HEK293 (cell line): Measurements from ENCODE around the gene STEEP1.

Experiments used
- CTCF ChIA-PET: fragments of 350-600 bp; formaldehyde crosslinking; extraction: SDS; loops from one replicate; lab custom pipeline; 2021; ENCODE audit warnings: antibody characterized with exemption; lab: Yijun Ruan, JAX
- POLR2A ChIA-PET: fragments of 300-600 bp; formaldehyde crosslinking; extraction: SDS; loops from one replicate; lab custom pipeline; 2020; ENCODE audit warnings: antibody characterized with exemption, inconsistent platforms; lab: Yijun Ruan, JAX
- H3K27ac ChIP-seq: fragments of 200-500 bp; sonication (Bioruptor generic); 2 replicates; pipeline ENCODE4 v1.5.1; 2014; ENCODE audit warnings: low read depth, low read length, control low read depth, inconsistent platforms; ENCODE audit errors: extremely low read depth
- H3K36me3 ChIP-seq, 2 experiments: fragments of 200-500 bp in 1 of 2; sonication (Bioruptor generic) in 1 of 2; 1 replicate in 1 of 2; 2 replicates in 1 of 2; pipeline ENCODE4 v1.5.1; 2014 to 2017; ENCODE audit warnings: inconsistent platforms in 2 of 2, low read length in 2 of 2; ENCODE audit not compliant: control insufficient read depth in 2 of 2, insufficient read depth in 1 of 2
- H3K4me1 ChIP-seq: fragments of 200-500 bp; sonication (Bioruptor generic); 2 replicates; pipeline ENCODE4 v1.5.1; 2014; ENCODE audit warnings: mild to moderate bottlenecking, low read length, inconsistent platforms; ENCODE audit not compliant: control insufficient read depth, insufficient read depth
- H3K4me3 ChIP-seq: 2 replicates; pipeline ENCODE4 v1.5.1; 2011; ENCODE audit warnings: low read depth, mild to moderate bottlenecking, control low read depth, low read length, moderate library complexity
- H3K9me3 ChIP-seq: fragments of 200-500 bp; sonication (Bioruptor generic); 2 replicates; pipeline ENCODE4 v1.5.1; 2014; ENCODE audit warnings: low read depth, low read length, inconsistent platforms; ENCODE audit not compliant: control insufficient read depth, insufficient read depth
- BCL11B ChIP-seq: fragments of 450-650 bp; formaldehyde crosslinking; IDR thresholded peaks from 2 replicates; pipeline ENCODE4 v1.5.1; 2016; ENCODE audit warnings: low read depth, missing biosample characterization, missing genetic modification characterization
- EGR2 ChIP-seq: fragments of 450-650 bp; formaldehyde crosslinking; IDR thresholded peaks from 2 replicates; pipeline ENCODE4 v1.5.1; 2016; ENCODE audit warnings: low read depth, missing biosample characterization, missing genetic modification characterization
- GLIS1 ChIP-seq: fragments of 450-650 bp; formaldehyde crosslinking; IDR thresholded peaks from 2 replicates; pipeline ENCODE4 v1.5.1; 2016; ENCODE audit warnings: missing biosample characterization, missing genetic modification characterization
- HOXA7 ChIP-seq: sonication (generic); formaldehyde crosslinking; IDR thresholded peaks from 2 replicates; pipeline ENCODE4 v1.8.1; 2022; ENCODE audit warnings: missing genetic modification reagents, borderline replicate concordance
- PRDM1 ChIP-seq: fragments of 450-650 bp; formaldehyde crosslinking; IDR thresholded peaks from 2 replicates; pipeline ENCODE4; 2016; ENCODE audit warnings: missing biosample characterization, missing genetic modification characterization
- SP2 ChIP-seq: fragments of 450-650 bp; formaldehyde crosslinking; IDR thresholded peaks from 2 replicates; pipeline ENCODE4 v1.5.1; 2016; ENCODE audit warnings: missing biosample characterization, missing genetic modification characterization
- ZBTB1 ChIP-seq: fragments of 450-650 bp; formaldehyde crosslinking; IDR thresholded peaks from 2 replicates; pipeline ENCODE4 v1.5.1; 2016; ENCODE audit warnings: missing biosample characterization, missing genetic modification characterization
- ZBTB20 ChIP-seq: fragments of 450-650 bp; formaldehyde crosslinking; IDR thresholded peaks from 2 replicates; pipeline ENCODE4 v1.5.1; 2016; ENCODE audit warnings: missing biosample characterization, missing genetic modification characterization
- ZBTB8A ChIP-seq: fragments of 450-650 bp; formaldehyde crosslinking; IDR thresholded peaks from 2 replicates; pipeline ENCODE4 v1.5.1; 2016; ENCODE audit warnings: missing biosample characterization, missing genetic modification characterization
- ZFHX2 ChIP-seq: fragments of 450-650 bp; formaldehyde crosslinking; conservative IDR thresholded peaks from 2 replicates; pipeline ENCODE4 v1.5.1; 2016; ENCODE audit warnings: missing biosample characterization, missing genetic modification characterization
- ZFP41 ChIP-seq: fragments of 450-650 bp; formaldehyde crosslinking; IDR thresholded peaks from 2 replicates; pipeline ENCODE4 v1.5.1; 2016; ENCODE audit warnings: missing biosample characterization, missing genetic modification characterization, borderline replicate concordance
- ZIC2 ChIP-seq: fragments of 450-650 bp; formaldehyde crosslinking; IDR thresholded peaks from 2 replicates; pipeline ENCODE4 v1.5.1; 2016; ENCODE audit warnings: missing biosample characterization, missing genetic modification characterization
- ZNF10 ChIP-seq: fragments of 450-650 bp; formaldehyde crosslinking; IDR thresholded peaks from 2 replicates; pipeline ENCODE4 v1.5.1; 2017; ENCODE audit warnings: missing biosample characterization, missing genetic modification characterization
- ZNF121 ChIP-seq: fragments of 450-650 bp; formaldehyde crosslinking; IDR thresholded peaks from 2 replicates; pipeline ENCODE4 v1.5.1; 2016; ENCODE audit warnings: missing biosample characterization, missing genetic modification characterization
- ZNF19 ChIP-seq: fragments of 450-650 bp; formaldehyde crosslinking; IDR thresholded peaks from 2 replicates; pipeline ENCODE4; 2016; ENCODE audit warnings: missing biosample characterization, missing genetic modification characterization, low read depth
- ZNF239 ChIP-seq: fragments of 450-650 bp; formaldehyde crosslinking; IDR thresholded peaks from 2 replicates; pipeline ENCODE4 v1.5.1; 2016; ENCODE audit warnings: missing biosample characterization, missing genetic modification characterization
- ZNF335 ChIP-seq: fragments of 450-650 bp; formaldehyde crosslinking; conservative IDR thresholded peaks from 2 replicates; pipeline ENCODE4 v1.5.1; 2016; ENCODE audit warnings: missing biosample characterization, missing genetic modification characterization
- ZNF341 ChIP-seq: fragments of 450-650 bp; formaldehyde crosslinking; IDR thresholded peaks from 2 replicates; pipeline ENCODE4; 2016; ENCODE audit warnings: low read depth, missing biosample characterization, missing genetic modification characterization
- ZNF391 ChIP-seq: fragments of 450-650 bp; formaldehyde crosslinking; IDR thresholded peaks from 2 replicates; pipeline ENCODE4 v1.5.1; 2016; ENCODE audit warnings: low read depth, missing biosample characterization, missing genetic modification characterization, borderline replicate concordance
- ZNF394 ChIP-seq: fragments of 450-650 bp; formaldehyde crosslinking; IDR thresholded peaks from 2 replicates; pipeline ENCODE4 v1.5.1; 2016; ENCODE audit warnings: missing biosample characterization, missing genetic modification characterization, mild to moderate bottlenecking, moderate library complexity, borderline replicate concordance
- ZNF623 ChIP-seq: fragments of 450-650 bp; formaldehyde crosslinking; IDR thresholded peaks from 2 replicates; pipeline ENCODE4 v1.5.1; 2016; ENCODE audit warnings: missing biosample characterization, missing genetic modification characterization
- ZNF677 ChIP-seq: fragments of 450-650 bp; IDR thresholded peaks from 2 replicates; pipeline ENCODE4 v1.5.0; 2018; ENCODE audit warnings: missing biosample characterization, mild to moderate bottlenecking, missing genetic modification characterization, moderate library complexity
- ZNF76 ChIP-seq: fragments of 450-650 bp; formaldehyde crosslinking; IDR thresholded peaks from 2 replicates; pipeline ENCODE4; 2016; ENCODE audit warnings: low read depth, missing biosample characterization, missing genetic modification characterization, borderline replicate concordance
- ZSCAN16 ChIP-seq: fragments of 450-650 bp; formaldehyde crosslinking; IDR thresholded peaks from 2 replicates; pipeline ENCODE4 v1.5.1; 2016; ENCODE audit warnings: missing biosample characterization, missing genetic modification characterization
- ZXDB ChIP-seq: fragments of 450-650 bp; formaldehyde crosslinking; IDR thresholded peaks from 2 replicates; pipeline ENCODE4 v1.5.1; 2016; ENCODE audit warnings: missing biosample characterization, missing genetic modification characterization
- TF ChIP-seq, protein P1 (sequence below): fragments of 450-650 bp; formaldehyde crosslinking; IDR thresholded peaks from 2 replicates; pipeline ENCODE4 v1.5.1; 2016; ENCODE audit warnings: missing biosample characterization, missing genetic modification characterization
- TF ChIP-seq, protein P2 (sequence below): fragments of 450-650 bp; formaldehyde crosslinking; IDR thresholded peaks from 2 replicates; pipeline ENCODE4 v1.5.1; 2016; ENCODE audit warnings: missing biosample characterization, missing genetic modification characterization
- TF ChIP-seq, protein P3 (sequence below): fragments of 450-650 bp; formaldehyde crosslinking; IDR thresholded peaks from 2 replicates; pipeline ENCODE4 v1.5.1; 2016; ENCODE audit warnings: missing biosample characterization, missing genetic modification characterization
- TF ChIP-seq, protein P4 (sequence below): fragments of 450-650 bp; formaldehyde crosslinking; IDR thresholded peaks from 2 replicates; pipeline ENCODE4 v1.5.1; 2017; ENCODE audit warnings: missing biosample characterization, missing genetic modification characterization

The STEEP1 gene

DNA sequence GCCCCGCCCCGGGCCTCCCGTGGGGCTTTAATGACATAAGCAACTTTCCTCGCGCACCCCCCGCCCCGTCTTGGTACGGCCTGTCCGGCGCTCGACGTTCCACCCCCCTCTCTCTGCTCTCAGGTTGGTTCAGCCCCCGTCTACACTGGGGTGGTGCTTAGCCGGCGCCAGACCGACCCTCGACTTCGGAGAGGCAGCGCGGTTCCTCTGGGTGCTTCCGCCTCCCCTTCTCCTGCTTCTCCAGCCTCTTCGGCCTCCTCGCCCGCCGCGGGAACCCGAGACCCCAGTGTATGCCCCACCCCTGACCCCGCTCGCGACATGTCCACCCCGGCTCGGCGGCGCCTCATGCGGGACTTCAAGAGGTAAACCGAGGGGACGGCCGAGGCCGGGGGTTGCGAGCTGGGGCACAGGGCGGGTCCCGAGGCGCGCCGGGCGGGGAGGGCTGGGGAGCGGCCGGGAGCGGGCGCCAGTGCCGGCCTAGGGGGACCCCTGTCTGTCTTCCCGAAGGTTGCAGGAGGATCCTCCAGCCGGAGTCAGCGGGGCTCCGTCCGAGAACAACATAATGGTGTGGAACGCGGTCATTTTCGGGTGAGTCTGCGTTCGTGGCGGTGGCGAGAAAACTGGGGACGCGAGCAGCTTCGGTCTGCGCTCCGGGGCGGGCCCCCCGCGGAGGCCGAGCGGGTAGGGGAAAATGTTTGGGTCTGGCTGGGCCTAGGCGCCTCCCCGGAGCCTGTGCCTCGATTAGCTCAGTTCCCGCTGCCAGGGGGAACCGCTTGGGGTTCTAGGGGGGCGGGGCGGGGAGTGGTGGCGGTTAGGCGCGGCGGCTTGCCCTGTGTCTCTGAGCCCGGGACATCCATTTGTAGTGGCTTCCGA lies 9.4 kb upstream of the STEEP1 start, which contains the start of gene UBE2A (continued):
- no peak for TF ChIP-seq ZBTB1 (tag by site-specific recombination)
- TF ChIP-seq ZNF19 (tag by site-specific recombination), result no peak
- no peak for TF ChIP-seq ZFP41 (tag by site-specific recombination)
- TF ChIP-seq ZIC2 (tag by site-specific recombination), result peak; percentile 44
- TF ChIP-seq ZNF394 (tag by site-specific recombination), result peak; percentile 73; the same call in 1 of the 2 replicates
- TF ChIP-seq, protein P1, sequence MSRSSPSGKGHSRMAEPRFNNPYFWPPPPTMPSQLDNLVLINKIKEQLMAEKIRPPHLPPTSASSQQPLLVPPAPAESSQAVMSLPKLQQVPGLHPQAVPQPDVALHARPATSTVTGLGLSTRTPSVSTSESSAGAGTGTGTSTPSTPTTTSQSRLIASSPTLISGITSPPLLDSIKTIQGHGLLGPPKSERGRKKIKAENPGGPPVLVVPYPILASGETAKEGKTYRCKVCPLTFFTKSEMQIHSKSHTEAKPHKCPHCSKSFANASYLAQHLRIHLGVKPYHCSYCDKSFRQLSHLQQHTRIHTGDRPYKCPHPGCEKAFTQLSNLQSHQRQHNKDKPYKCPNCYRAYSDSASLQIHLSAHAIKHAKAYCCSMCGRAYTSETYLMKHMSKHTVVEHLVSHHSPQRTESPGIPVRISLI, result no peak
- no peak for TF ChIP-seq ZNF677 (tag by site-specific recombination)
- TF ChIP-seq ZNF121, result 0 out of 2 replicates have a peak, but pooled peaks have one; percentile 17
- peak; percentile 90 for TF ChIP-seq ZNF341
- peak; percentile 92 for TF ChIP-seq GLIS1 (tag by site-specific recombination)
- peak; percentile 77 for TF ChIP-seq ZBTB8A (tag by site-specific recombination)
- TF ChIP-seq PRDM1 (tag by site-specific recombination), result peak; percentile 77
- TF ChIP-seq HOXA7 (CRISPR knock-in tag), result no peak
- TF ChIP-seq, protein P2, sequence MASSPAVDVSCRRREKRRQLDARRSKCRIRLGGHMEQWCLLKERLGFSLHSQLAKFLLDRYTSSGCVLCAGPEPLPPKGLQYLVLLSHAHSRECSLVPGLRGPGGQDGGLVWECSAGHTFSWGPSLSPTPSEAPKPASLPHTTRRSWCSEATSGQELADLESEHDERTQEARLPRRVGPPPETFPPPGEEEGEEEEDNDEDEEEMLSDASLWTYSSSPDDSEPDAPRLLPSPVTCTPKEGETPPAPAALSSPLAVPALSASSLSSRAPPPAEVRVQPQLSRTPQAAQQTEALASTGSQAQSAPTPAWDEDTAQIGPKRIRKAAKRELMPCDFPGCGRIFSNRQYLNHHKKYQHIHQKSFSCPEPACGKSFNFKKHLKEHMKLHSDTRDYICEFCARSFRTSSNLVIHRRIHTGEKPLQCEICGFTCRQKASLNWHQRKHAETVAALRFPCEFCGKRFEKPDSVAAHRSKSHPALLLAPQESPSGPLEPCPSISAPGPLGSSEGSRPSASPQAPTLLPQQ (tag by site-specific recombination), result no peak; the same call in none of the 2 replicates
- TF ChIP-seq ZNF391 (tag by site-specific recombination), result peak; percentile 78; the same call in 1 of the 2 replicates

DNA sequence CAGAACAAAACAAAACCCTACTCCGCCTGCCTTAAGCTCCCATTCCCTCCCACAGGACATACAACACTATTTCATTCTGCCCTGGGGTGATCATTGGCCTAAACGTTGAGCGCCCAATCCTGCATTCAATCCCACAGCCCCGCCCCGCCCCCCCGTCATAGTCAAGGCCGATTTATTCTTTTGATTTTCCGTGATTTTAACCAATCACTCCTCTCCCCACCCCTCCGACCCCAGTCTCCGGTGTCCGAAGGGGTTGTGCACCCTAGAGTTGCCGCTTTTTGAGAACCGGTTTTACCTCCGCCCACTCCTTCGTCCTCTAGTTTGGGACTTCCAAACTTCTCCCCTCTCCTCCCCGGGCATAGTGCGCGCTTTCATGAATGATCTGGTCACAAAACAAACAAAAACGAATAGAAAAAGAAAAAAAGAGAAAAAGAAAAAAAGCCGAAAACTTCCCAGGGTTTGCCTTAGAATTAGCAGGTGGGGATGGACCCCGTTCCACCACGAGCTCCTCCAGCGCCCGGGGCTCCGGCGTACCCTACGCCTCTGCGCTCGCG lies 8.7 kb upstream of the STEEP1 start:
- peak overlapping the region; percentile 64; the same call in 1 of the 2 replicates for H3K27ac ChIP-seq
- ChIA-PET POLR2A (interaction anchor here (0.5 to 2.4 kb wide), 15 partner anchors 8 to 279 kb away, joined by 3 to 20 read pairs (median 5); partner anchors contain the start of genes NKRF, RPL39, SEPTIN6 and STEEP1), CTCF (interaction anchor here (0.6 to 1.3 kb wide), 4 partner anchors 8 to 155 kb away, joined by 3 to 4 read pairs (median 3); no protein-coding TSS in a partner anchor)
- peak overlapping the region; percentile 76 for H3K4me3 ChIP-seq
- H3K4me1 ChIP-seq, result peaks cover 5% of the 10 kb centered on the region; the same call in 1 of the 2 replicates
- TF ChIP-seq ZNF10 (no peak), ZNF335 (peak; percentile 90), ZNF623 (tag by site-specific recombination) (0 out of 2 replicates have a peak, but pooled peaks have one; percentile 14), SP2 (tag by site-specific recombination) (no peak; the same call in 1 of the 2 replicates), EGR2 (tag by site-specific recombination) (peak; percentile 68), ZNF239 (tag by site-specific recombination) (no peak), ZBTB20 (peak; percentile 49; the same call in 1 of the 2 replicates), ZSCAN16 (tag by site-specific recombination) (no peak), ZFHX2 (tag by site-specific recombination) (peak; percentile 73), ZXDB (tag by site-specific recombination) (0 out of 2 replicates have a peak, but pooled peaks have one; percentile 78), BCL11B (tag by site-specific recombination) (0 out of 2 replicates have a peak, but pooled peaks have one; percentile 38), ZIC2 (tag by site-specific recombination) (0 out of 2 replicates have a peak, but pooled peaks have one; percentile 61), ZNF76 (tag by site-specific recombination) (no peak)
- TF ChIP-seq, protein P3, sequence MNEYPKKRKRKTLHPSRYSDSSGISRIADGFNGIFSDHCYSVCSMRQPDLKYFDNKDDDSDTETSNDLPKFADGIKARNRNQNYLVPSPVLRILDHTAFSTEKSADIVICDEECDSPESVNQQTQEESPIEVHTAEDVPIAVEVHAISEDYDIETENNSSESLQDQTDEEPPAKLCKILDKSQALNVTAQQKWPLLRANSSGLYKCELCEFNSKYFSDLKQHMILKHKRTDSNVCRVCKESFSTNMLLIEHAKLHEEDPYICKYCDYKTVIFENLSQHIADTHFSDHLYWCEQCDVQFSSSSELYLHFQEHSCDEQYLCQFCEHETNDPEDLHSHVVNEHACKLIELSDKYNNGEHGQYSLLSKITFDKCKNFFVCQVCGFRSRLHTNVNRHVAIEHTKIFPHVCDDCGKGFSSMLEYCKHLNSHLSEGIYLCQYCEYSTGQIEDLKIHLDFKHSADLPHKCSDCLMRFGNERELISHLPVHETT (tag by site-specific recombination), result peak; percentile 47; the same call in 1 of the 2 replicates
- TF ChIP-seq, protein P4, sequence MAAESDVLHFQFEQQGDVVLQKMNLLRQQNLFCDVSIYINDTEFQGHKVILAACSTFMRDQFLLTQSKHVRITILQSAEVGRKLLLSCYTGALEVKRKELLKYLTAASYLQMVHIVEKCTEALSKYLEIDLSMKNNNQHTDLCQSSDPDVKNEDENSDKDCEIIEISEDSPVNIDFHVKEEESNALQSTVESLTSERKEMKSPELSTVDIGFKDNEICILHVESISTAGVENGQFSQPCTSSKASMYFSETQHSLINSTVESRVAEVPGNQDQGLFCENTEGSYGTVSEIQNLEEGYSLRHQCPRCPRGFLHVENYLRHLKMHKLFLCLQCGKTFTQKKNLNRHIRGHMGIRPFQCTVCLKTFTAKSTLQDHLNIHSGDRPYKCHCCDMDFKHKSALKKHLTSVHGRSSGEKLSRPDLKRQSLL (tag by site-specific recombination), result peak; percentile 72
- no peaks in the 10 kb centered on the region for H3K9me3 ChIP-seq
- H3K36me3 ChIP-seq, result peaks cover 7 to 10% of the 10 kb centered on the region in 2 experiments
